Fibroblast of lung (primary cell): ENCODE results near the gene IVD. TPM values are rescaled to one million over a fixed set of nuclear protein-coding genes. Genes with fewer than 3 reads are reported as not detected.
"Not testable (repeated sequence)": the region's sequence is repeated elsewhere in the genome, so short reads cannot be mapped to it uniquely, and the experiment has no call there.

Experiments used
- DNase-seq, 2 donors: peaks; one replicate each; pipeline versions ENCODE4 v3.0.0 to v3.0.0-alpha.2; 2010; ENCODE audit warnings: low read depth in 2 of 2
- H2AFZ ChIP-seq: 2 replicates; pipeline ENCODE4 v1.5.1; 2012; ENCODE audit warnings: low read length, control low read depth, inconsistent platforms
- H3K27ac ChIP-seq: 2 replicates; pipeline ENCODE4 v1.5.1; 2011; ENCODE audit warnings: low read length, control low read depth; ENCODE audit not compliant: insufficient read depth
- H3K27me3 ChIP-seq: 2 replicates; pipeline ENCODE4 v1.5.1; 2011; ENCODE audit warnings: mild to moderate bottlenecking, low read length; ENCODE audit not compliant: control insufficient read depth, insufficient read depth
- H3K36me3 ChIP-seq: 2 replicates; pipeline ENCODE4 v1.5.1; 2011; ENCODE audit warnings: low read length; ENCODE audit not compliant: control insufficient read depth, insufficient read depth
- H3K4me1 ChIP-seq: 2 replicates; pipeline ENCODE4 v1.5.1; 2011; ENCODE audit warnings: low read length; ENCODE audit not compliant: control insufficient read depth, insufficient read depth; ENCODE audit errors: extremely low read depth
- H3K4me2 ChIP-seq: 2 replicates; pipeline ENCODE4 v1.5.1; 2011; ENCODE audit warnings: low read length, control low read depth; ENCODE audit not compliant: insufficient read depth; ENCODE audit errors: extremely low read depth
- H3K4me3 ChIP-seq, 4 experiments: fragments of 200-600 bp in 1 of 4; sonication (generic) in 1 of 4; replicated peaks in 1 of 4; 2 replicates each; pipeline ENCODE4 v1.5.1; 2011 to 2016; ENCODE audit warnings: low read length in 4 of 4, low read depth in 3 of 4, mild to moderate bottlenecking in 3 of 4, control low read depth in 2 of 4, inconsistent platforms in 1 of 4, mixed read lengths in 1 of 4; ENCODE audit not compliant: insufficient read depth in 1 of 4; ENCODE audit errors: control extremely low read depth in 1 of 4
- H3K79me2 ChIP-seq: 2 replicates; pipeline ENCODE4 v1.5.1; 2012; ENCODE audit warnings: mild to moderate bottlenecking, low read length, inconsistent platforms; ENCODE audit not compliant: control insufficient read depth, insufficient read depth
- H3K9ac ChIP-seq: 2 replicates; pipeline ENCODE4 v1.5.1; 2011; ENCODE audit warnings: mild to moderate bottlenecking, low read length, control low read depth; ENCODE audit not compliant: insufficient read depth
- H3K9me3 ChIP-seq: 2 replicates; pipeline ENCODE4 v1.5.1; 2012; ENCODE audit warnings: low read depth, low read length; ENCODE audit not compliant: control insufficient read depth, insufficient read depth
- H4K20me1 ChIP-seq: 2 replicates; pipeline ENCODE4 v1.5.1; 2011; ENCODE audit warnings: low read length; ENCODE audit not compliant: control insufficient read depth, insufficient read depth; ENCODE audit errors: extremely low read depth
- CTCF ChIP-seq, 2 donors: IDR thresholded peaks in 1 of 2; conservative IDR thresholded peaks in 1 of 2; 1 replicate in 1 of 2; 2 replicates in 1 of 2; pipeline ENCODE4 v1.5.1; 2011 to 2012; ENCODE audit warnings: low read length in 2 of 2, control low read depth in 1 of 2, inconsistent platforms in 1 of 2, low read depth in 1 of 2, mild to moderate bottlenecking in 1 of 2
- EZH2 ChIP-seq: IDR thresholded peaks from 2 replicates; pipeline ENCODE4 v1.5.1; 2012; ENCODE audit warnings: low read length, control low read depth, mild to moderate bottlenecking; ENCODE audit errors: missing control alignments
- polyA plus RNA-seq, 2 donors: library from polyadenylated mRNA; depleted of rRNA in 1 of 2; stranded (reverse) in 1 of 2; unstranded in 1 of 2; fragments of >200 nt; gene quantifications; 2 replicates each; pipeline ENCODE4 v1.2.1, GENCODE V29; 2011 to 2012; ENCODE audit warnings: missing spikeins in 1 of 2
- total RNA-seq: library from RNA; depleted of rRNA; stranded (reverse); fragments of >200 nt; gene quantifications from 2 replicates; pipeline ENCODE4 v1.2.1, GENCODE V29; 2014

The IVD gene
- total and polyA plus RNA-seq, 2 donors (not counting 1 experiment from before 2014, with no cell fraction given), result 37.9 to 61.8 TPM

- Histone ChIP-seq H2AFZ (no peak overlapping the region), H4K20me1 (no peaks in the 10 kb centered on the region), H3K79me2 (peaks cover 7% of the 10 kb centered on the region), H3K4me1 (peaks cover 14% of the 10 kb centered on the region), H3K36me3 (no peaks in the 10 kb centered on the region), H3K9me3 (no peaks in the 10 kb centered on the region), H3K4me2 (no peak overlapping the region), H3K27me3 (no peaks in the 10 kb centered on the region), H3K4me3 (no peak overlapping the region), H3K27ac (no peak overlapping the region), H3K9ac (no peak overlapping the region)
- TF ChIP-seq EZH2, result no peak
- no peak for TF ChIP-seq CTCF (conservative IDR thresholded peaks at IDR 0.05 in 1 of 2, IDR thresholded peaks at IDR 0.05 in 1 of 2; ENCODE audit: low read depth in 1 of 2, low read length in 2 of 2)
- no peak for DNase-seq
These were observed 46.0 kb downstream of the IVD start for GRCh38 chr15:40451527-40452158.

GRCh38 chr15:40452296-40453090 is 46.9 kb downstream of the IVD start:
- Histone ChIP-seq H4K20me1 (no peaks in the 10 kb centered on the region), H3K9me3 (no peaks in the 10 kb centered on the region), H3K79me2 (peaks cover 7% of the 10 kb centered on the region), H2AFZ (no peak overlapping the region), H3K27me3 (no peaks in the 10 kb centered on the region), H3K4me1 (peaks cover 14% of the 10 kb centered on the region), H3K36me3 (no peaks in the 10 kb centered on the region), H3K9ac (no peak overlapping the region), H3K4me3 (no peak overlapping the region), H3K27ac (no peak overlapping the region), H3K4me2 (no peak overlapping the region)
- DNase-seq, result no peak
- TF ChIP-seq EZH2, result no peak
- no peak for TF ChIP-seq CTCF (conservative IDR thresholded peaks at IDR 0.05 in 1 of 2, IDR thresholded peaks at IDR 0.05 in 1 of 2; ENCODE audit: low read depth in 1 of 2, low read length in 2 of 2)

GRCh38 chr15:40453941-40454340 is 48.3 kb downstream of the IVD start:
- DNase-seq, H3K79me2 ChIP-seq: not testable (repeated sequence)

More at GRCh38 chr15:40453941-40454340, 48.3 kb downstream of the IVD start:
- not testable (repeated sequence) for H2AFZ ChIP-seq, H3K27ac ChIP-seq, H4K20me1 ChIP-seq, H3K4me2 ChIP-seq, H3K4me3 ChIP-seq, H3K9ac ChIP-seq, H3K9me3 ChIP-seq, H3K27me3 ChIP-seq, H3K36me3 ChIP-seq
- H3K4me1 ChIP-seq, result peaks cover 14% of the 10 kb centered on the region
